IMR-90 (cell line): ENCODE data around the gene EIF4EBP2.

Experiments used
- FOS ChIP-seq: fragments of 150-350 bp; IDR thresholded peaks from 2 replicates; pipeline ENCODE4 v1.6.1; 2016; ENCODE audit warnings: low read depth, low read length
- MXI1 ChIP-seq: IDR thresholded peaks from 2 replicates; pipeline ENCODE4 v1.6.1; 2012; ENCODE audit warnings: low read depth, mild to moderate bottlenecking, low read length, moderate library complexity, borderline replicate concordance
- POLR2A ChIP-seq: IDR thresholded peaks from 2 replicates; pipeline ENCODE4 v1.6.1; 2012; ENCODE audit warnings: mild to moderate bottlenecking, low read depth, low read length
- RFX5 ChIP-seq: IDR thresholded peaks from 2 replicates; pipeline ENCODE4 v1.8.0; 2012; ENCODE audit warnings: low read depth, mild to moderate bottlenecking, low read length, moderate library complexity
- TF ChIP-seq, protein P1 (sequence below): conservative IDR thresholded peaks from 2 replicates; pipeline ENCODE4 v1.5.1; 2012; ENCODE audit warnings: mild to moderate bottlenecking, low read depth, low read length, improper control_type of control experiment
- TF ChIP-seq, protein P2 (sequence below): fragments of 150-350 bp; IDR thresholded peaks from 2 replicates; pipeline ENCODE4 v1.6.1; 2017; ENCODE audit warnings: mild to moderate bottlenecking, antibody characterized with exemption, low read length, low read depth

DNA sequence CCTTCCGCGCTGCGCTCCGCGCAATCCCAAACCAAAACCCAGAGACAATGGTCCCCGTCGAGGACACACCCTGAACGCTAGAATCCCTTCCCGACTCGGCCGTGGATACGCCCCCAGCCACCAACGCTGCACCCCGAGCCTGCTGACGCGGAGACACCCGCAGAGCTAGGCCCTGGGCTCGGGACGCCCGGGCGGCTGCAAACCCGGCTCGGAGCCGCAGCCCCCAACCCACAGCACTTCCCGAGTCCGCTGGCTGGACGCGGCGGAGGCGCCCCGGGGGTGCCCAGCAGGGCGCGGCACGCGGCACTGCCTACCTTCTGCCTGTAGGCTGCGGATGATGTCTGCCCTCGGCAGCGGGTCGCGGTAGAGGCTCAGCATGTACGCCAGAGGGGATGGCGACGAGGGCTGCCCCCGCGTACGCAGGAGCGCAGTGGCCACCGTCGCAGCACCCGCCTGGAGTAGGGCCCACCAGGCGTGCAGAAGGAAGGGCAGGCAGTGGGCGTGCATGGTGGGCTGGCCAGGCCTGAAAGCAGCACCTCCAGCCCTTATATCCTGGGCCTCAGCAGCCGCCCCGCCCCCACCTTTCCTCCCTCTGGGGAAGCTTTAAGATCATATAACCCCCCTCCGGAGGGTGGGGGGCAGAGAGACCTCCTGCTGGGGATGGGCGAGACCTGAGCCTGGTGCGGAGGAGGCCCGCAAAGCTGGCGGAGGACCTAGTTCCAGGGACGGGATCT is 37.4 kb downstream of the EIF4EBP2 start, which contains the start of gene NODAL:
- TF ChIP-seq, protein P1, sequence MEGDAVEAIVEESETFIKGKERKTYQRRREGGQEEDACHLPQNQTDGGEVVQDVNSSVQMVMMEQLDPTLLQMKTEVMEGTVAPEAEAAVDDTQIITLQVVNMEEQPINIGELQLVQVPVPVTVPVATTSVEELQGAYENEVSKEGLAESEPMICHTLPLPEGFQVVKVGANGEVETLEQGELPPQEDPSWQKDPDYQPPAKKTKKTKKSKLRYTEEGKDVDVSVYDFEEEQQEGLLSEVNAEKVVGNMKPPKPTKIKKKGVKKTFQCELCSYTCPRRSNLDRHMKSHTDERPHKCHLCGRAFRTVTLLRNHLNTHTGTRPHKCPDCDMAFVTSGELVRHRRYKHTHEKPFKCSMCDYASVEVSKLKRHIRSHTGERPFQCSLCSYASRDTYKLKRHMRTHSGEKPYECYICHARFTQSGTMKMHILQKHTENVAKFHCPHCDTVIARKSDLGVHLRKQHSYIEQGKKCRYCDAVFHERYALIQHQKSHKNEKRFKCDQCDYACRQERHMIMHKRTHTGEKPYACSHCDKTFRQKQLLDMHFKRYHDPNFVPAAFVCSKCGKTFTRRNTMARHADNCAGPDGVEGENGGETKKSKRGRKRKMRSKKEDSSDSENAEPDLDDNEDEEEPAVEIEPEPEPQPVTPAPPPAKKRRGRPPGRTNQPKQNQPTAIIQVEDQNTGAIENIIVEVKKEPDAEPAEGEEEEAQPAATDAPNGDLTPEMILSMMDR = no peak
- TF ChIP-seq POLR2A = no peak
- TF ChIP-seq, protein P2, sequence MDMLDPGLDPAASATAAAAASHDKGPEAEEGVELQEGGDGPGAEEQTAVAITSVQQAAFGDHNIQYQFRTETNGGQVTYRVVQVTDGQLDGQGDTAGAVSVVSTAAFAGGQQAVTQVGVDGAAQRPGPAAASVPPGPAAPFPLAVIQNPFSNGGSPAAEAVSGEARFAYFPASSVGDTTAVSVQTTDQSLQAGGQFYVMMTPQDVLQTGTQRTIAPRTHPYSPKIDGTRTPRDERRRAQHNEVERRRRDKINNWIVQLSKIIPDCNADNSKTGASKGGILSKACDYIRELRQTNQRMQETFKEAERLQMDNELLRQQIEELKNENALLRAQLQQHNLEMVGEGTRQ = no peak
- no peak for TF ChIP-seq RFX5
- TF ChIP-seq MXI1 = no peak
- TF ChIP-seq FOS = no peak
